Hepatocyte (in vitro differentiated cells): Measurements from ENCODE around the gene TP53I11. TPM values are rescaled to one million over a fixed set of nuclear protein-coding genes. Genes with fewer than 3 reads are reported as not detected.

Source experiments
- DNase-seq: peaks from one replicate; pipeline ENCODE4 v3.0.0-alpha.2; 2016; ENCODE audit warnings: low spot score
- H2AFZ ChIP-seq: fragments of 200-600 bp; sonication (generic); 2 replicates; pipeline ENCODE4 v1.6.0; 2016; ENCODE audit warnings: antibody characterized with exemption, mild to moderate bottlenecking
- H3K27ac ChIP-seq: fragments of 200-600 bp; sonication (generic); 2 replicates; pipeline ENCODE4 v1.5.1; 2016; ENCODE audit warnings: mild to moderate bottlenecking
- H3K27me3 ChIP-seq: fragments of 200-600 bp; sonication (generic); 2 replicates; pipeline ENCODE4 v1.6.1; 2016
- H3K36me3 ChIP-seq: fragments of 200-600 bp; sonication (generic); replicated peaks from 2 replicates; pipeline ENCODE4 v1.5.1; 2016; ENCODE audit warnings: low read depth; ENCODE audit not compliant: insufficient read depth
- H3K4me1 ChIP-seq: fragments of 200-600 bp; sonication (generic); 2 replicates; pipeline ENCODE4 v1.5.1; 2016; ENCODE audit warnings: mild to moderate bottlenecking, moderate library complexity; ENCODE audit not compliant: insufficient read depth
- H3K4me2 ChIP-seq: fragments of 200-600 bp; sonication (generic); 2 replicates; pipeline ENCODE4 v1.6.0; 2016
- H3K4me3 ChIP-seq: fragments of 200-600 bp; sonication (generic); 2 replicates; pipeline ENCODE4 v1.5.1; 2016; ENCODE audit warnings: mild to moderate bottlenecking
- H3K79me2 ChIP-seq: fragments of 200-600 bp; sonication (generic); 2 replicates; pipeline ENCODE4 v1.6.0; 2017; ENCODE audit warnings: mild to moderate bottlenecking
- H3K9me2 ChIP-seq: fragments of 200-600 bp; sonication (generic); replicated peaks from 2 replicates; pipeline ENCODE4 v1.6.0; 2017; ENCODE audit warnings: mild to moderate bottlenecking; ENCODE audit not compliant: insufficient read depth
- H3K9me3 ChIP-seq: fragments of 200-600 bp; sonication (generic); 2 replicates; pipeline ENCODE4 v1.5.1; 2016; ENCODE audit warnings: low read depth, mild to moderate bottlenecking
- H4K20me1 ChIP-seq: fragments of 200-600 bp; sonication (generic); 2 replicates; pipeline ENCODE4 v1.6.0; 2016; ENCODE audit warnings: mild to moderate bottlenecking; ENCODE audit not compliant: insufficient read depth, poor library complexity, severe bottlenecking
- EZH2 ChIP-seq: fragments of 200-600 bp; sonication (generic); IDR thresholded peaks from 2 replicates; pipeline ENCODE4 v1.6.1; 2016; ENCODE audit warnings: antibody characterized with exemption, mild to moderate bottlenecking, borderline replicate concordance
- EZH2phosphoT487 ChIP-seq: fragments of 200-600 bp; sonication (generic); IDR thresholded peaks from one replicate; pipeline ENCODE4 v1.6.1; 2018; ENCODE audit warnings: antibody characterized with exemption, mild to moderate bottlenecking, low read depth, moderate library complexity; ENCODE audit not compliant: unreplicated experiment, severe bottlenecking
- WGBS: methylation state at CpG from one replicate; pipeline ENCODE4 v1.1.6; 2016; ENCODE audit warnings: low lambda C conversion rate; ENCODE audit errors: missing lambda C conversion rate; 5-methylcytosine and 5-hydroxymethylcytosine counted together
- polyA plus RNA-seq: library from polyadenylated mRNA; unstranded; fragments of >200 nt; fragmentation: Nextera tagmentation; extraction: Ambion mirVana; gene quantifications from 2 replicates; pipeline ENCODE4 v1.2.1, GENCODE V29; 2016
- total RNA-seq: library from RNA; depleted of rRNA; stranded (reverse); fragments of >200 nt; gene quantifications from 2 replicates; pipeline ENCODE4 v1.2.3, GENCODE V29; 2014
- TF ChIP-seq, protein P1 (sequence below): fragments of 200-600 bp; sonication (generic); IDR thresholded peaks from 2 replicates; pipeline ENCODE4 v1.5.1; 2016; ENCODE audit warnings: antibody characterized with exemption, mild to moderate bottlenecking; ENCODE audit not compliant: poor library complexity

TP53I11 gene
- total and polyA plus RNA-seq, 2 experiments from 2014 or later: 15.4 to 41.8 TPM

DNA sequence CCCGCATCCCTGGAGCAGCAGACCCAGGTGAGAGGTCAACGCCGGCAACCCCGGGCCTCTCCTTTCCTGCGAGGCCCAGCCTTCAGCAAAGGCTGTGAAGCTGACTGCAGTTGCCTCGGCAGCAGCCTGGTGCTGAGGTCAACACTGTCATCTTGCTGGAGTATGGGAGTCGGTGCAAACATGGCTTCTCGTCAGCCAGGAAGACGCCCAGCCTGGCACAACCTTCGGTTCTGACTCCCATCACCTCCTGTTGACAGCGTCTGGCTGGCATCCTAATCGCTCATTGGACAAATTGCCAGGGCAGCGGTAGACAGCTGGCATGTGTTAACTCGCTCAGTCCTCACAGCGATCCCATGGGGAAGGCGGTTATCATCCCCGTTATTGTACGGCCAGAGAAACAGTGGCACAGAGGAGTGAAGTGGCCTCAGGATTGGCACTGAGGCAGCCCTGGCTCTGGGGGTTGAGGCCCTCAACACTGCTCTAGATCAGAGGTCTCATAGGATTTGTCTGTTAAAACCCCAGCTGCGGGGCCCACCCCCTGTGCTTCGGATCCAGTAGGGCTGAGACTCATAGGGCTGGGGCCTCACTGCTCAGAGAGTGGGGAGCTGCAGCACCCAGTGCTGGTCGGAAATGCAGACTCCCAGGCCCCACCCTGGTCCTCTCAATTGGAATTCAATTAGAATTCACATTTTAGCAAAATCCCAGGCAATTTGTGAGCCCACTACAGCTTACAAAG is 39.3 kb upstream of the TP53I11 start:
- no peaks in the 10 kb centered on the region for H4K20me1 ChIP-seq
- no peaks in the 10 kb centered on the region for H3K9me2 ChIP-seq
- H3K9me3 ChIP-seq: no peaks in the 10 kb centered on the region
- H3K27me3 ChIP-seq: no peaks in the 10 kb centered on the region
- DNase-seq: no peak
- H3K27ac ChIP-seq: no peak overlapping the region
- H3K36me3 ChIP-seq: no peaks in the 10 kb centered on the region
- no peaks in the 10 kb centered on the region for H3K79me2 ChIP-seq
- no peak overlapping the region for H3K4me3 ChIP-seq
- no peak overlapping the region for H2AFZ ChIP-seq
- no peaks in the 10 kb centered on the region for H3K4me1 ChIP-seq
- H3K4me2 ChIP-seq: no peak overlapping the region
- no peak for TF ChIP-seq EZH2
- TF ChIP-seq EZH2phosphoT487: no peak
- TF ChIP-seq, protein P1, sequence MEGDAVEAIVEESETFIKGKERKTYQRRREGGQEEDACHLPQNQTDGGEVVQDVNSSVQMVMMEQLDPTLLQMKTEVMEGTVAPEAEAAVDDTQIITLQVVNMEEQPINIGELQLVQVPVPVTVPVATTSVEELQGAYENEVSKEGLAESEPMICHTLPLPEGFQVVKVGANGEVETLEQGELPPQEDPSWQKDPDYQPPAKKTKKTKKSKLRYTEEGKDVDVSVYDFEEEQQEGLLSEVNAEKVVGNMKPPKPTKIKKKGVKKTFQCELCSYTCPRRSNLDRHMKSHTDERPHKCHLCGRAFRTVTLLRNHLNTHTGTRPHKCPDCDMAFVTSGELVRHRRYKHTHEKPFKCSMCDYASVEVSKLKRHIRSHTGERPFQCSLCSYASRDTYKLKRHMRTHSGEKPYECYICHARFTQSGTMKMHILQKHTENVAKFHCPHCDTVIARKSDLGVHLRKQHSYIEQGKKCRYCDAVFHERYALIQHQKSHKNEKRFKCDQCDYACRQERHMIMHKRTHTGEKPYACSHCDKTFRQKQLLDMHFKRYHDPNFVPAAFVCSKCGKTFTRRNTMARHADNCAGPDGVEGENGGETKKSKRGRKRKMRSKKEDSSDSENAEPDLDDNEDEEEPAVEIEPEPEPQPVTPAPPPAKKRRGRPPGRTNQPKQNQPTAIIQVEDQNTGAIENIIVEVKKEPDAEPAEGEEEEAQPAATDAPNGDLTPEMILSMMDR: no peak
- WGBS: 91% methylated on average over 21 of the region's 21 CpGs

DNA sequence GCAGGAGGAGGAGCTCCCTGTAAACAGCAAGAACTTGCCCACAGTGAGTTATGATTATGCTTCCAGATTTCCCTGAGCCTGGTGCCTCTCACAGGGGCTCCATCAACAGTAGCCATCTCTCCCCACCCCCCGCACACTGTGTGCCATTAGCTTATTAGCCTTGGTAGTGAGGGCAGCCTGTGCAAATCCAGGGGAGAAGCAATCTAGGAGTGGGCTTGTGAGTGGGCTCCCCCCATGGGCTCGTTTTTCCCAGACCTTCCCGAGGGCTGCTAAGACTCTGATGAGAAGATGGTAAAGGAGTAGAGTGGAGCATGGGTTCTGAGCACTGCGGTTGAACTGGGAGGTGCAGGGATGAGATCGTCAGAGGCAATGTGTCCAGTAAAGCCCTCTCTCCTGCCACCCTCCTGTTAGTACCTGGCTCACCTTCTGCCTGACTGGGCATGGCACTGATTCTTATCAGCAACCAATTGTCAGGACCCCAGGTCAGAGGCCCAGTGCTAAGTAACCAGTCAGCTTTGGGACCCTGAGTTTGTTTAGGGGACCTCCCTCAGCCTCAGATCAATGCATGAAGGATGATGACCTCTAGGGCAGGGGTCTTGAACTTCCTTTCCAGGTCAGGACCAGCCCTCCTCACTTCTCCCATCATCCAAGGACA is 38.4 kb upstream of the TP53I11 start:
- H3K4me3 ChIP-seq: no peak overlapping the region
- no peak overlapping the region for H2AFZ ChIP-seq
- WGBS: 78% methylated on average over 5 of the region's 5 CpGs
- H3K36me3 ChIP-seq: no peaks in the 10 kb centered on the region
- no peaks in the 10 kb centered on the region for H3K79me2 ChIP-seq
- H3K27me3 ChIP-seq: no peaks in the 10 kb centered on the region
- no peak for TF ChIP-seq EZH2phosphoT487
- no peak for TF ChIP-seq EZH2
- TF ChIP-seq, protein P1: no peak
- no peaks in the 10 kb centered on the region for H3K9me2 ChIP-seq
- no peak overlapping the region for H3K4me2 ChIP-seq
- no peaks in the 10 kb centered on the region for H4K20me1 ChIP-seq
- no peak for DNase-seq
- H3K9me3 ChIP-seq: no peaks in the 10 kb centered on the region
- H3K4me1 ChIP-seq: no peaks in the 10 kb centered on the region
- no peak overlapping the region for H3K27ac ChIP-seq

DNA sequence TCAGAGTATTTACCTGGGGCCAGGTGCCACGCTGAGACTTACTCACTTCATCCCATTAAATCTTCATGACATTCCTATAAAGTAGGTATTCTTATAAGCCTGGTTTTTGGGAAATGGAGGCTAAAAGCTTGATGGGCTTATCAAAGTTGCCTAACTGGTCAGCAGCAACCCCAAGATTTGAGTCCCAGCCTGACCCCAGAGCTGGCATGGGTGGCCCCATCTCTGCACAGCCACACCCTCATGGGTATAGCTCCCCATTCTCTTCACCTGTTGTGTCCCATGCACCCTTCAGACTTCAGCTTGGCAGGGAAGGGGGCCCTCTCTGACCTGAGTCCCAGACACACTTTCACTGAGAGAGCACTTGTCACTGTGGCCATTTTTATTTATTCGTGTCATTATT is 37.4 kb upstream of the TP53I11 start:
- Histone ChIP-seq H3K4me1 (no peaks in the 10 kb centered on the region), H3K9me2 (no peaks in the 10 kb centered on the region), H3K27ac (no peak overlapping the region), H3K4me2 (no peak overlapping the region), H4K20me1 (no peaks in the 10 kb centered on the region), H3K27me3 (no peaks in the 10 kb centered on the region), H3K4me3 (no peak overlapping the region), H3K9me3 (no peaks in the 10 kb centered on the region), H3K79me2 (no peaks in the 10 kb centered on the region), H2AFZ (no peak overlapping the region), H3K36me3 (no peaks in the 10 kb centered on the region)
- 89% methylated on average over 2 of the region's 2 CpGs for WGBS
- DNase-seq: no peak
- TF ChIP-seq EZH2 (no peak), EZH2phosphoT487 (no peak)
- TF ChIP-seq, protein P1: no peak
